ENCODE results near the gene DHX36.

Gene DHX36

DNA sequence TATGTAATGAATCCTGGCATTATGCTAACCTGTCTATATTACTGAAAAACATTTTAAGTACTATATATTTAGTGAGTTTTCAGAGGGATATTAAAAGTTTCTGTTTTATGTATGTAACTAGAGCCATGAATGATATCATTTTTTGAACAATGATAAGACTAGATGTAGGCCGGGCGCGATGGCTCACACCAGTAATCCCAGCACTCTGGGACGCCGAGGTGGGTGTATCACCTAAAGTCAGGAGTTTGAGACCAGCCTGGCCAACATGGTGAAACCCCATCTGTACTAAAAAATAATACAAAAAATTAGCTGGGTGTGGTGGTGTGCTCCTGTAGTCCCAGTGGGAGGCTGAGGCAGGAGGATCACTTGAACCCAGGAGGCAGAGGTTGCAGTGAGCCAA is 34.1 kb downstream of the DHX36 start:
- DNase-seq (ENCODE audit: low spot score): no peak

DNA sequence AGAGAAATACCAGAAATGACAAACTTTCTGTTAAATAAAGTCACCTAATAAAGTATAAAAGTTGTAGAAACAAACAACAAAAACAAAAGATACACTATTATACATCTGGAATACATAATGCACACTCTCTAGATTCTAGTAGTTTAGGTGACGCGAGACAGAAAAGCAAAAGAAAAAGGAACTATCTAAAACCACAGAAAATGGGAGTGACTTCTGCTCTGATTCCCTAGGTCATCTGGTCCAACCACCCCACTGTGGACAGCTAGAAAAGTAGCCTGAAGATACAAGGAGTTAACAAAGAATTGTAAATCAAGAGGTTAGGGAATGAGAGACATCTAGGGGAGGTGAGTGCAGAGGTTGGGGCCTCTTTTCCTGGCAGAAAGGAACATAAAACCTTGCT is 39.1 kb downstream of the DHX36 start:
- no peak for DNase-seq (ENCODE audit: low spot score)

DNA sequence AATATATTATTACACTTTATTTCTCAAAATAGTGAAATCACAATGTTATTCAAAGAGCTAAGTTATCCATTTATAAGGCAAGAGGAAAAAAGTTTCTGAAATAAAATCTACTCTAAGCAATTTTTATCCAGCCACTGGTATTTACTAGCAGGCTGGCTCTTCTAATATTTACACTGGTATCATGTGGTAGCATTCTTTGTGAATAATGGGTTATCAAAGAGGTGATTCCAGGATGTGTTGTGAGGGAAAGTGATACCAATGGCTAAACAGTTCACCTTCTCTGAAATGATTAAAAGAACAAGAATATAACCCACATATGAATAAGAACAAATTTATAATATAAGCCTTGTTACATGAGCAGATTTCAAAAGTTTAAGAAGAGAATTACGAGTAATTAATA is 44.1 kb downstream of the DHX36 start:
- DNase-seq (ENCODE audit: low spot score): no peak

DNA sequence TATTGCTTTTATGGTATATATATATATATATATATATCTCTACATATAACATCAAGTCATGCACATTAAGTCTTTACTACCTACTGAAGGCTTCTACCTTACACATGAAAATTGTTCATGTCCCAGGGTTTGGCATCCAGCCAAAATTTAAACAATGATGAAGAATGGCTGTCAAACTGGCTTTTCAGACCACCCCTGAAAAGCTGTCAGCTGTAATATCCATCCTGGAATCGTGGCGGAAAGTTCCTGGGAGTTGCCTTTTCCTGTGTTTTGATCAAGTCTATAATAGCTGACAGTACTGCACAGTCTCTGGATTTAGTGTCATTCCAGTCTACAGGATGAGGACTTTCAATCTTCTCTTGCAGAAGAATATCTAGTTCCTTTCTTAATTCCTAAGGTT is 48.3 kb downstream of the DHX36 start:
- no peak for DNase-seq (ENCODE audit: low spot score)

DNA sequence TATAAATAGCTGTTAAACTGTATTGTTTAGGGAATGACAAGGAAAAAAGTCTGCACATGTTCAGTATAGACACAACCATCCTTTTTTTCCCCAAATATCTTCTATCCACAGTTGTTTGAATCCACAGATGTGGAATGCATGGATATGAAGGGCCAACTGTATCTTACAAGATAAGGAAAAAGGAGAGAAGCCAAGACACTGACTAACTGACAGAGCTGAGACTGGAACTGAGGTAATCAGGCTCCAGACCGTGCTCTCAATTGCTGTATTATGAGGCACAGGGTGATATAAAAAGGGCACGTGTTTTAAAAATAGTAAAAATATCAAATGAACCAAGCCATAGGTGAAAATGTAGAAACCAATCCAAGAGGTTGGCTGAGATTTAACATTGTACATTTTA is 49.0 kb downstream of the DHX36 start:
- DNase-seq (ENCODE audit: low spot score): no peak

DNA sequence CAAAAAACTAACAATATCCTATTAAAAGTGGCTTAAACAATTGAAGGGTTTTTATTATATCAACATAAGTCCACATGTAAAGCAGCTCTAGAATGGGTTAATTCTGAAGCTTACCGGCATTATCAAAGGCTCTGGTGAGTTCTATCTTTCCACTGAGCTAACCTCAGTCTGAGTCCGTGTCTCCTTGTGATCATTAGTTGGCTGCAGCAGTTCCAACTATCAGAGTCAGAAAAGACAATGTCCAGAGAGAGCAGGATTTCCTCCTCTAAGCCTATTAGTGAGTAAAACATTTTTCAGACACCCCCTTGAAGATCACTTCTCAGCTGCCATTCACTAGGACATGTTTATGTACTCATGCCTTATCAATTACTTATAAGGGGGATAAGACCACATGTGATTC is 49.9 kb downstream of the DHX36 start:
- no peak for DNase-seq (ENCODE audit: low spot score)

DNA sequence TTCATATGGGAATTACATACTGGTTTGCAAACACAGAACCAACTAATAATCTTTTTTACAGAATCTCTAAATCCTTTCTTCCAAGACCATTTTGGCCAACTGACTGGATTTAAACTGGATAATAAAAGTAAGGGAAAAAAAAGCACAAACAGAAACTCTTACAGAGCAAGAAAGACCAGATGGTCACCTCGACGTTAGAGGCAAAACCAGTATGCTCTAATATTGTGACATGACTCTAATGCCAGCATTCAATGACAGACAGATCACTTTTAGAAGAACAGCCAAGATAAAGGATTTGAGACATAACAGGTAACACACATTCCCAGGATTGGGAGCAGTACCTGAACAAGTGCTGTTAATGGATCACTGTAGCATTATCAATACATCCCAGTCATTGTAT is 50.9 kb downstream of the DHX36 start:
- DNase-seq (ENCODE audit: low spot score): no peak

DNA sequence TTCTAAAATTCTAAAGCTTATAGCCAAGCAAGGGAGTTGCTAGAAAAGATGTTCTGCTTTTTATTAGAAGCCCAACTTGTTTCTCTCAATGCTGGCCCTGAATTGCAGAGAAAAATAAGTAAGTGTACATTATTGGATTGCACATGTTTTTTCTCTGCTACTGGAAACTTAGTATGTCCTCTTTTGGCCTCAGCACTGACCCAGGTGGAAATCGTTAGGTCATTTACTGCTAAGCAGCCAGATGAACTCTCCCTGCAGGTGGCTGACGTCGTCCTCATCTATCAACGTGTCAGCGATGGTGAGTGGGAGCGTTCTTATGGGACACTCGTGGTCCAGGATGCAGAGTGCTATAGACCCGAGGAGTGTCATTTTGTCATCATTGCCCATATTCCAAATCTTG is 69.8 kb downstream of the DHX36 start:
- no peak for DNase-seq (ENCODE audit: low spot score)

DNA sequence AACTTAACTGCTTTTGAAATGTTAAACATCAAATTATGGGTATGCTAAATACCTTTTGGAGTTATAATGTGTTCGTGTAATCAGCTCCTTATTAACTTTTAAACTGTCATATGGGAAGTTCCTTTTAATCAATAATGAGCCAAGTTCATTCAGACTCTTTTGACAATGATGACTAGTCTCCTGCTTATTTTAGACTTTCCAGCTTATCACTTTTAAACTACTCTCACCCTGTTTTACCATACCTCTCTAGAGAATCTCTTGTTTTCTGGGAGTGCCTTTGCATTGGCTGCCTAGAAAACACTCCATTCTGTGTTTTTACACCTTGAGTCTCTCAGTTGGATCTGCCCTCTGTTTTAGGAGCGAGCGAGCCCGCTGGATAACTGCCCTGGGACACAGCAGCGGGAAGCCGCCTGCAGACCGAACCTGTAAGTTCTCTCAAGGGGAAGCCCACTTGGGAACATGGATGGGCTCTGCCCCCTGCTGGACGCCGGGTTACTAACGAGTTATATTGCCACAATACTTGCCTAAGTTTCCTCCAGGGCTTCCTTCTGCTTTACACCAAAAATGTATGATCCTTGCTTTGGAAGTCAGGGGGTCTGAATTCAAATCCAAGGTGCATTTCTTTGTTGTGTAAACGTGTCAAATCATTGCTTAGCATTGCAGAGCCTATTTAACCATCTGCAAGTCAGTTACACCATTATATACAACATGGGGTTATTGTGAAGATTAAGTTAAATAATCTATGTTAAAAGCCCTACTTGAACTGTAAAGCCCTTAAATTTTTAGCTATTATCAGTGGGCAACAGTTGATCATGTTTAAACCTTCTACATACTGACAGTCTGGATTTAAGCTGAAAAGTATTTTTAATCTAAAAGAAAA is 71.3 kb downstream of the DHX36 start:
- DNase-seq (ENCODE audit: low spot score): peak; percentile 72

DNA sequence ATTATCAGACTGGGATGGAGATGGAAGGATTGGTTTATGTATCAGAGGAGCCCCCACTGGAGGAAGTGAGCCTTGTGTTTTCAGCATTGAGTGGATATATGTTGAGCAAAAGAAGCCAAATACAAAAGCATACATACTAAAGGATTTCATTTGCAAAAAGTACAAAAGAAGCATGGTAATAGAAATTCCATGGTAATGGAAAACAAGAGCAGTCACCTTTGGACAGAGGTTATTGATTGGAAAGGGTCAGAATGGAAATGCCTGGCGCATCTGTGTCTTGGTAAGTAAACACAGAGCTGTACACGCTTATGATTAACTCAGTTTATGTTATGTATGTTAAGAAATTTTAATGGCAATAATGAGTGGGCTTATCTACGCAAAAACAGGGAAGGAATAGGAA is 72.7 kb downstream of the DHX36 start:
- DNase-seq (ENCODE audit: low spot score): no peak

DNA sequence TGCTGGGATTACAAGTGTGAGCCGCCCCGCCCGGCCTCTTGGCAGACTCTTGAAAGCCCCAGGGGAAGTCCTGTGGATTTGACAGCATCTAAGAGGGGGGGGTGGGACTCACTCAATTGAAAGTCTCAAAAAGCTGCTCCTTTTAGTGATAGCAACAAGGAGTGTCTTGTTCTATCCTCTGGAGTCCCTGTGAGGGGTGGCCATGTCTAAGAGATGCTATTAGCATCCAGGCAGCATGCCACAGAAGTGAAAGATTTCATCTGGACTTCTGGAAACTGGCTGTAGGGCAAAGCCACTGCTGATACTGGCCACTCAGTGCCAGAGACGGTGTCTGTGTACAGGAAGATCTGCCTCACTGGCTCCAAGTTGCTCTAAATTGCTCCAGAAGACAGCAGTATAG is 74.0 kb downstream of the DHX36 start:
- no peak for DNase-seq (ENCODE audit: low spot score)

DNA sequence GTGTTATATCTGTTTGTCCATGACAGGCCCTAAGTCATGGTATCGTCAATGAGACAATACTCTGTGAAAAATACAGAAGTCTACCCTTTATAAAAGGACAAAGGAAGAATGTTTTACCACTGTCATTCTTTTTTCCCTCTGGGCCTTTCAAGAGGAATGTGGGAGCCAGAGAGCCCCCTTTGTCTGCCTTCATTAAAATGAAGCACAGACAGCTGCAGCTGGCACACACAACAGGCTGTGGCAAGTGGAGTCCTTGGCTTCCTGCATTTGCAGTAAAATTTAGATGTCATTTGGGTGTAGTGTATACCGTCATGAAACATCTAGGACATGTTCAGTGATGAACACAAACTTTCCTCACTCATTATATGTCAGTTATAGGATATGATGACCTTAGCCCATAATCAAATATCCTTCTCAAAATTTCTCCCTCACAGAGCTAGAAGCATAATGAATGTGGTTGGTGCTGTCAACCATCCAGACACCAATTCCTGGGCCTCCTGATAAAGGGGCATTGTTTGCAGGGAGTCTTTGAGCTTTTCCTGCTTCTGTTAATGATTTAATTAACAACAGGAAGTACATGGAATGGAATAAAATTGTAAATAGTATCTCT is 76.4 kb downstream of the DHX36 start:
- no peak for DNase-seq (ENCODE audit: low spot score)

DNA sequence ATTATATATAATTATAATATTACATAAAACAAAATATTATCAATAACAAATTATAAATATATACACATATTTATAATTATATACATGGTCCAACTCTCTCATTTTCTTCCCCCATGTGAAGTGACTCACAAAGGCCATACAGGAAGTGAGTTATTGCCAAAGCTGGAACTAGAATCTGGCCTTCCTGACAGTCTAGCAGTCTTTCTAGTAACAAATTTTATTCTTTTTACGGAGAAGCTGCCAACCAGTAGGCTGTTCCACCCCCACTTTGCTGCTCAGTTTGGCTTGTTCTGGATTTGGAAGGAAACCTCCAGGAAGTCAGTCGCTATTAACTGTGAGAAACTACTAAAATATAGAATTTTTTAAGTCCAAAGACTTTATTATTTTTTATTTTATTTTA is 79.6 kb downstream of the DHX36 start:
- no peak for DNase-seq (ENCODE audit: low spot score)

DNA sequence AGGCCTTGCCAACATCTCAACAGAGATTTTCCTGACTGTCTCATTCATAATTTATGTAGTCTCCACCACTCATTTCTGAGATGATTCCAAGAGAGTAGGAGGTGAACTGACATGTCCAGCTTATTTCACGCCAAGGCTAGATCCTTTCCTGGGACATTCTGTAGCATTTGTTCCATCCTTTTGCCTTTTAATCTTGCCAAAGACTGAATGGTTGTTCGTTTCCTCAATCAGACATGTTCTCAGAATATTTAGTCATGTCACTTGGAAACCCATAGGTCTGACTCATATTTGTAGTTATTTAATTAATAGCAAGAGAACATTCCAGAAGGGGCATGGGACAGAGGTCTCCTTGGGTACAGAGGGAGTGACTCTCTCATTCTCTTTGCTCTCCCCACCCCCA is 80.9 kb downstream of the DHX36 start:
- no peak for DNase-seq (ENCODE audit: low spot score)

DNA sequence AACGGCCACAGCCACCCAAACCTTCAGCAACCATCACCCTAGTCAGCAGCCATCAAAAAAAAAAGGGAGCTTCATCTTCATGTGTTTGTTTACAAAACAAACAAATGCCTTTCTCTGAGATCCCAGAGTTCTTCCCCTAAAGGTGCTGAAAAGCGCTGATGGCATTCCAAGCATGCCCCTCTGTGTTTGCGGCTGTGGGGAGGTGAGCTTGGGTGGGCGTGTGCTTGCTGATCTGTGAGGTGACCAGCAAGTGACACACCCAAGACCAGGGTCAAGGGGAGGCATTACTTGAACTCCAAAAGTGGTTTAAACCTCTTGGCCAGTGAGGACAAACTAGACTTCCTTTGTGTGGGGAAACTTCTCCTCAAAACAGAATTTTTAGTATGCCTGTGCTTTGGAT is 81.5 kb downstream of the DHX36 start:
- no peak for DNase-seq (ENCODE audit: low spot score)

DNA sequence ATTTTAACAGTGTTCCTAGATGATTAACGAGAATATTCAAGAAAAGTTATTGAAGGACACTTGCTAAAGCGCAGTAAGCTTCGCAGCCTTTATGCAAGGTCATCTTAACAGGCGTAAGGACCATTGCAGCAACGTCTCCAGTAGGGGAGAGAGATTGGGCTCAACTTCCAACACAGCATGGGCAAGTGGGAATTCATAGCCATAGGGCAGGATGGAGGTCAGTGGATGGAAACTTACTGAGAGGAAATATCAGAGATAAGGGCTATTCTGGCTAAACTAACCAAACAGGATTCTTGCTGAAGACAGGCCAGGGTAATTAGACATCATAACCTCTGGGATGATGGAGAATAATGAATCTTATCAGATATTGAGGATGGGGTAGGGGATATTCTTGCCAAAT is 82.8 kb downstream of the DHX36 start:
- no peak for DNase-seq (ENCODE audit: low spot score)

DNA sequence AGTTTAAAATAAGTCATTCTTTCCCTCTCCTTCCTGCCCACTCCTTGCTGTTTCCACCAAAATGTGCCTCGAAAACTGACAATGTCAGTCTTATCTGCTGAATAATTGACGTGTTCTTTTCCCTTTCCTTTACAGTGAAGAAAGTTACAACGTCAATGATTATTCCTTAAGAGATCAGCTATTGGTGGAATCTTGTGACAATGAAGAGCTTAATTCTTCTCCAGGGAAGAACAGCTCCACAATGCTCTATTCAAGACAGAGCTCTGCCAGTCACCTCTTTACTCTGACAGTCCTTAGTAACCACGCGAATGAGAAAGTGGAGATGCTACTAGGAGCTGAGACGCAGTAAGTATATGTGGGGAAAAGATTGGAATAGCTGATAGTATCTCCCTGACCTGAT is 84.1 kb downstream of the DHX36 start:
- no peak for DNase-seq (ENCODE audit: low spot score)

DNA sequence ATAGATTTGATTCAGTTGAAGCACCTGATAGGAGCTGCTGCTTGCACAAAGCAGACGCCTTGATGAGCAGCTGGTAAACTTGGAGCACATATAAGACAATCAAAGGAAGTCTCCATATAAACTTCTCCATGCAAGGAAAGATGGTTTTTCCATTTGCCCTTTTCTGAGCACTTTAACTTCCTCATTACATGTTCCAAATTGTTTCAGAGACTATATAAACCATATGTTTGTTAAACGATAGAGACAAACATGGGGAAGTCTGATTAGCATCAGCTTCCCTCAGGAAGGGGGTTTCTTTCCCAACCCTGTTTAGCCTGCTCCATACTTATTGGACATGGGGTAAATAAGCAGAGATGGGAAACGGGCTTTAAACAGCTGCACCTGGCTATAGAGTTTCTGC is 88.0 kb downstream of the DHX36 start:
- DNase-seq (ENCODE audit: low spot score): no peak

DNA sequence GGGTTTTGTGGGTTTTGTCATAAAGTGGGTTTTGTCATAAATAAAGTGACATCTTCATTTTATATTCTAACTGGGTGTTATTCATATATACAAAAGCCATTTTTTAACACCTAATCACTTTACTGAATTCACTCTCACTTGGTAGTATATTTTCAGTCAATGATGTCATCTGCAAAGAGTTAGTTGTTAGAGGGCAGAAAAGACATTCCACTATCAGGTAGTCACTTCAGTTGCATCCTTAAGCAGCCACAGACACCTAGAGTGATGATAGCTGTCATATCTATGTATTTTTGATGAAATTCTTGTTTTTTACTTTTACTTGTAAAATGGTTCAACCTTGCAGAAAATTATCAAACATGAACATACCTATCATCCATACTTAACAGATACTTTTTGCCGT is 89.0 kb downstream of the DHX36 start:
- no peak for DNase-seq (ENCODE audit: low spot score)

DNA sequence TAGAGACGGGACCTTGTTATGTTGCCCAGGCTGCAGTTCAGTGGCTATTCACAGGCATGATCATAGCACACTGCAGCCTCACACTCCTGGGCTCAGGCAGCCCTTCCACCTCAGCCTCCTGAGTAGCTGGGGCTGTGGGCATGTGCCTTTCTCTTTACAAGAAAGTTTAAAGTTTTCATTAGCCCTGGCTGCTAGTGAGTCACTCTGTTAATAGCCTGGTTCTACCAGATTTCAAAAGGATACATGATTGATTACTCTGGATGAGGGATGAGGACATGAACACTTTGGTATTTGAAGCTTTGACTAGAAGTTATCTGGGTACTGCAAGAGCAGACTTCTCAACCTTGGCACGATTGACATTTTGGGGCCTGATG is 95.1 kb downstream of the DHX36 start:
- no peak for DNase-seq (ENCODE audit: low spot score)

DNA sequence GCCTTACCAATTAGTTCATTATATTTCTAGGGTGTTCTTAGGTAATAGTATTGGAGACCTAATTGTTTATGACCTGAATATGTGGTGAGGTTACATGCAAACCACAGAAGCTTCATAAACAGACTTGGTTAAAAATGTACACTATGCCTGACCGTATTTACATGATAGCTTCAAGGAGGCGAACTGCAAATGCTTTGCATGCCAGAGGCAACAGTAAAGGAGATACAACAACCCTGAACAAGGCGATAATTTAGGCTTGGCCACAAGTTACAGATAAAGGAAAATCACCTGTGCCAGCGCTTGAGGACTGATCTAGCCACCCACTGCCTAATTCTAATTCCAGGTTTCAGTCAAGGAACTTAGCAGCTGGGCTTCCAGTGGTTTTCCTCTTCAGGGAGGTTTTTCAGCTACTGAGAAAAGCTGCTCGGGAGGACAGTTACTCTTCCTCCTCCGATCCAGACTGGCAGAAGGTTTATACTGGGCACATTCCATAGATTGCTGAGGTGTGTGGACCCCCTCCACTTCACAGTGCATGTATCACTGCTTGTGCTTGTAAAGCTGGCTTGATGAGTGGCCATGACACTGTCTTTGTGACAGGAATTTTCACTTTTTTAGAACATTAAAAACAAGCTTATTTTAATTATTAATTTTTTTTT is 95.6 kb downstream of the DHX36 start:
- no peak for DNase-seq (ENCODE audit: low spot score)

DNA sequence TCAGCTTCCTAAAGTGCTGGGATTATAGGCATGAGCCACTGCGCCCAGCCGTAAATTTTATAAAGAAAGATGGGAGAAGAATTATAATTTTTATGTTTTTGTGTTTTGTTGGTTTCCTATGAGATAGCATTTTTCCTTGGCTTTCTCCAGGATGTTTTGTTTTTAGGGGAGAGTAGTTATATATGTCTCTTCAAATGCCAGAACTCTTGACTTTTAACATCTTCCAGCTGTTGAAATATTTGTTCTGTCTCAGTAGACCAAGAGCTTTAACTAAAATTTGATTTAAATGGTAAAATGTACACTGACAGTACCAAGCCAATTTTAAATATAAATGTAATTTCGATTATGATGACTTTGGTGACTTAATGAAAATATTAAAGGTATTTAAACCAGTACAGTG is 96.8 kb downstream of the DHX36 start:
- no peak for DNase-seq (ENCODE audit: low spot score)

DNA sequence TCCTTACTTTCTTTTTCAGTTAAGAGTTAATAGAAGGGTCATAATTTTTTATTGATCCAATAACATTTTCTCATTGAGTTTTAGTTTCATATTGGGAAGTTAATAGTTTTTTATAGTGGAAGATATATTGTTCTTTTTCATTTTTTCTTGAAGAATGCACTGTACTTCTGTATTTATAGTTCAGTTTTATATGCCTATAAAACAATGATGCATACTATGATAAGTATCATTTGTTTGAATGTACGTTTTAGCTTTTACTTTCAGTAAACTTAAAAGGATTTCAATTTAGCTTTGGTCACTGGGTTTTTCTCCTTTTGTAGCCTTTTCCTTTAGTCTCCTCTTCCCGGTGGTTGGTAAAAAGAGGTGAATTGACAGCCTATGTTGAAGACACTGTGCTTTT is 98.8 kb downstream of the DHX36 start:
- DNase-seq (ENCODE audit: low spot score): no peak

DNA sequence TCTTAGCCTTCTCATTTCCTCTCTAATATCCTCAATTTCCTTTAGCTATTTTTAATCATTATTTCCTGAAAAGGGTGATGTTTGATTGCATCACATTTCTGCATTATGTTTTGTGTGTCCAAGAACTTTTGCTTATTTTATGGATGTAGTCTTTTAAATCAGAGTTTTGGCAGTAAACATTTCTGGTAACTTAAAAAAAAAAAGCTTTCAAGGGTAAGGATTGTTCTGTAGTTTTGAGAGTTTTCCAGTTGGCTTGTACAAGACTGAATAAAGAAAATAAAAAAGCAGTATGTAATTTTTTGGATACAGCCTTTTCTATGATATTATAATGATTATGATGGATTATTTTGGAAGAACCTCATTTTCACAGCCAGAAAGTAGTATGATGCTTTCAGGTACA is 99.4 kb downstream of the DHX36 start:
- DNase-seq (ENCODE audit: low spot score): no peak

Data from germinal center (tissue), 1 donor.